Keratinocyte (primary cell): ENCODE results near the gene ROR1. TPM values are rescaled to one million over a fixed set of nuclear protein-coding genes. Genes with fewer than 3 reads are reported as not detected.

Source experiments
- DNase-seq: peaks from one replicate; pipeline ENCODE4 v3.0.0-alpha.2; 2011; ENCODE audit warnings: low read depth, missing footprints, low spot score
- FAIRE-seq: peaks from 2 replicates; lab custom pipeline; 2011; peaks lifted over from hg19 to GRCh38; lab: Jason Lieb, UNC
- H2AFZ ChIP-seq: 2 replicates; pipeline ENCODE4 v1.6.0; 2012; ENCODE audit warnings: low read length, control low read depth, inconsistent platforms; ENCODE audit not compliant: control insufficient read depth
- H3K27ac ChIP-seq: 2 replicates; pipeline ENCODE4 v1.5.1; 2011; ENCODE audit warnings: low read length; ENCODE audit not compliant: control insufficient read depth, insufficient read depth
- H3K27me3 ChIP-seq: 3 replicates; pipeline ENCODE4 v1.6.0; 2011; ENCODE audit warnings: low read length; ENCODE audit not compliant: control insufficient read depth, insufficient read depth; ENCODE audit errors: extremely low read depth
- H3K36me3 ChIP-seq, 2 experiments: 2 replicates in 1 of 2; 3 replicates in 1 of 2; pipeline ENCODE4 v1.5.1; 2011; ENCODE audit warnings: low read length in 2 of 2, mild to moderate bottlenecking in 1 of 2; ENCODE audit not compliant: control insufficient read depth in 2 of 2, insufficient read depth in 2 of 2; ENCODE audit errors: extremely low read depth in 1 of 2
- H3K4me1 ChIP-seq: 3 replicates; pipeline ENCODE4 v1.5.1; 2011; ENCODE audit warnings: low read length; ENCODE audit not compliant: control insufficient read depth, insufficient read depth; ENCODE audit errors: extremely low read depth
- H3K4me2 ChIP-seq: 3 replicates; pipeline ENCODE4 v1.6.0; 2011; ENCODE audit warnings: low read depth, low read length; ENCODE audit not compliant: control insufficient read depth, insufficient read depth; ENCODE audit errors: extremely low read depth
- H3K4me3 ChIP-seq, 3 experiments: fragments of 200-600 bp in 1 of 3; sonication (generic) in 1 of 3; 2 replicates in 2 of 3; 3 replicates in 1 of 3; pipeline ENCODE4 v1.5.1; 2011 to 2016; ENCODE audit warnings: low read length in 3 of 3, mild to moderate bottlenecking in 3 of 3, control low read depth in 2 of 3, inconsistent platforms in 1 of 3, low read depth in 1 of 3, mixed read lengths in 1 of 3, mixed run types in 1 of 3, moderate library complexity in 1 of 3; ENCODE audit not compliant: control insufficient read depth in 2 of 3, insufficient read depth in 2 of 3; ENCODE audit errors: extremely low read depth in 1 of 3
- H3K79me2 ChIP-seq: 2 replicates; pipeline ENCODE4 v1.6.0; 2012; ENCODE audit warnings: low read length; ENCODE audit not compliant: control insufficient read depth, insufficient read depth
- H3K9ac ChIP-seq: 3 replicates; pipeline ENCODE4 v1.6.0; 2011; ENCODE audit warnings: low read length; ENCODE audit not compliant: control insufficient read depth, insufficient read depth; ENCODE audit errors: extremely low read depth
- H3K9me1 ChIP-seq: 3 replicates; pipeline ENCODE4 v1.6.0; 2011; ENCODE audit warnings: low read length; ENCODE audit not compliant: control insufficient read depth, insufficient read depth; ENCODE audit errors: extremely low read depth
- H3K9me3 ChIP-seq: 2 replicates; pipeline ENCODE4 v1.5.1; 2012; ENCODE audit warnings: low read depth, low read length; ENCODE audit not compliant: control insufficient read depth
- H4K20me1 ChIP-seq: 3 replicates; pipeline ENCODE4 v1.6.0; 2011; ENCODE audit warnings: low read length; ENCODE audit not compliant: control insufficient read depth, insufficient read depth; ENCODE audit errors: extremely low read depth
- EZH2 ChIP-seq: IDR thresholded peaks from one replicate; pipeline ENCODE4 v1.6.1; 2012; ENCODE audit warnings: inconsistent platforms, mild to moderate bottlenecking, low read length, moderate library complexity
- dilution Hi-C: fragments of 300-500 bp; cut with MboI; formaldehyde crosslinking; loops from one replicate; pipeline ENCODE4 v1.7.0; 2020; ENCODE audit warnings: low sequenced_read_pairs; ENCODE audit not compliant: extremely low pct_ligation_motif_present
- polyA plus RNA-seq, 5 experiments: library from polyadenylated mRNA; depleted of rRNA in 3 of 5; stranded (reverse) in 3 of 5; stranded (forward) in 1 of 5; unstranded in 1 of 5; fragments of >200 nt; gene quantifications; 1 replicate in 1 of 5; 2 replicates in 3 of 5; 3 replicates in 1 of 5; pipeline versions ENCODE4 v1.2.1 to v1.2.3, GENCODE V29; 2011 to 2012; ENCODE audit warnings: missing spikeins in 2 of 5, low read depth in 1 of 5, low replicate concordance in 1 of 5
- TF ChIP-seq, protein P1 (sequence below), 3 experiments: IDR thresholded peaks in 1 of 3; conservative IDR thresholded peaks in 1 of 3; optimal IDR thresholded peaks in 1 of 3; 2 replicates in 2 of 3; 3 replicates in 1 of 3; pipeline versions ENCODE3 to v1.5.1; 2011; ENCODE audit warnings: low read length in 3 of 3, mild to moderate bottlenecking in 3 of 3, moderate library complexity in 2 of 3, control low read depth in 1 of 3, inconsistent platforms in 1 of 3; ENCODE audit not compliant: insufficient read depth in 2 of 3; ENCODE audit errors: extremely low read depth in 1 of 3

ROR1 gene
- polyA plus RNA-seq, 1 donor (not counting 4 experiments of a cell fraction or from before 2014, with no cell fraction given): 9.2 TPM

DNA sequence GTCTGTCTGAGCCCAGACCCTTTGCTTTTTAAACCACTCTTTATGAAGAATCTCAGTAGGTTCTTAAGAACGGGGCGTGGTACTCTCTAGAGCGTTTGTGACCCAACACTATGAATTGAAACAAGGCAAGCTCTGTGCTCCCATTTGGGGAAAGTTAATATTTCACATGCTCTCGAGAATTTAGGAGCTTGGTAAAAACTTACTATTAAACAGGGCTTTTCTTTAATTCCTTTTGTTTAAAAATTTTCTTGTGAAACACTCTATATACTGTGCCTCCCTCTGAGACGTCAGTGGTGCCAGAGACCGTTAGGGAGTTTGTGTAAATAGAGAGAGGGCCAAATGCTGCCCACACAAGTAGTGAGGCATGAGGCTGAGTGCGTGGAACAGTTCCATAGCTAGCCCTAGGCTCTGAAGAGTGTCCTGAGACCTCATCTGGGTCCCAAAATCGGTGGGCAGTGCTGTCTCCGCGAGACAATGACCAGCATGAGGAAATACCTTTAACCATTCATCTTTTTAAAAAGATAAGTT lies 144.7 kb downstream of the ROR1 start:
- no peak for DNase-seq
- Histone ChIP-seq H3K9ac (no peak overlapping the region), H3K9me1 (no peaks in the 10 kb centered on the region), H3K4me3 (no peak overlapping the region), H2AFZ (no peak overlapping the region), H3K79me2 (no peaks in the 10 kb centered on the region), H3K4me2 (no peak overlapping the region), H4K20me1 (no peaks in the 10 kb centered on the region), H3K9me3 (no peaks in the 10 kb centered on the region), H3K27me3 (no peaks in the 10 kb centered on the region), H3K4me1 (peaks cover 32% of the 10 kb centered on the region), H3K36me3 (no peaks in the 10 kb centered on the region), H3K27ac (no peak overlapping the region)
- TF ChIP-seq, protein P1, sequence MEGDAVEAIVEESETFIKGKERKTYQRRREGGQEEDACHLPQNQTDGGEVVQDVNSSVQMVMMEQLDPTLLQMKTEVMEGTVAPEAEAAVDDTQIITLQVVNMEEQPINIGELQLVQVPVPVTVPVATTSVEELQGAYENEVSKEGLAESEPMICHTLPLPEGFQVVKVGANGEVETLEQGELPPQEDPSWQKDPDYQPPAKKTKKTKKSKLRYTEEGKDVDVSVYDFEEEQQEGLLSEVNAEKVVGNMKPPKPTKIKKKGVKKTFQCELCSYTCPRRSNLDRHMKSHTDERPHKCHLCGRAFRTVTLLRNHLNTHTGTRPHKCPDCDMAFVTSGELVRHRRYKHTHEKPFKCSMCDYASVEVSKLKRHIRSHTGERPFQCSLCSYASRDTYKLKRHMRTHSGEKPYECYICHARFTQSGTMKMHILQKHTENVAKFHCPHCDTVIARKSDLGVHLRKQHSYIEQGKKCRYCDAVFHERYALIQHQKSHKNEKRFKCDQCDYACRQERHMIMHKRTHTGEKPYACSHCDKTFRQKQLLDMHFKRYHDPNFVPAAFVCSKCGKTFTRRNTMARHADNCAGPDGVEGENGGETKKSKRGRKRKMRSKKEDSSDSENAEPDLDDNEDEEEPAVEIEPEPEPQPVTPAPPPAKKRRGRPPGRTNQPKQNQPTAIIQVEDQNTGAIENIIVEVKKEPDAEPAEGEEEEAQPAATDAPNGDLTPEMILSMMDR (optimal IDR thresholded peaks at IDR 0.05 in 1 of 3, IDR thresholded peaks at IDR 0.05 in 1 of 3, conservative IDR thresholded peaks at IDR 0.05 in 1 of 3; ENCODE audit: extremely low read depth in 1 of 3, insufficient read depth in 2 of 3, low read length in 3 of 3): no peak
- TF ChIP-seq EZH2: no peak
- dilution Hi-C loops: no loop called here
- no peak for FAIRE-seq

DNA sequence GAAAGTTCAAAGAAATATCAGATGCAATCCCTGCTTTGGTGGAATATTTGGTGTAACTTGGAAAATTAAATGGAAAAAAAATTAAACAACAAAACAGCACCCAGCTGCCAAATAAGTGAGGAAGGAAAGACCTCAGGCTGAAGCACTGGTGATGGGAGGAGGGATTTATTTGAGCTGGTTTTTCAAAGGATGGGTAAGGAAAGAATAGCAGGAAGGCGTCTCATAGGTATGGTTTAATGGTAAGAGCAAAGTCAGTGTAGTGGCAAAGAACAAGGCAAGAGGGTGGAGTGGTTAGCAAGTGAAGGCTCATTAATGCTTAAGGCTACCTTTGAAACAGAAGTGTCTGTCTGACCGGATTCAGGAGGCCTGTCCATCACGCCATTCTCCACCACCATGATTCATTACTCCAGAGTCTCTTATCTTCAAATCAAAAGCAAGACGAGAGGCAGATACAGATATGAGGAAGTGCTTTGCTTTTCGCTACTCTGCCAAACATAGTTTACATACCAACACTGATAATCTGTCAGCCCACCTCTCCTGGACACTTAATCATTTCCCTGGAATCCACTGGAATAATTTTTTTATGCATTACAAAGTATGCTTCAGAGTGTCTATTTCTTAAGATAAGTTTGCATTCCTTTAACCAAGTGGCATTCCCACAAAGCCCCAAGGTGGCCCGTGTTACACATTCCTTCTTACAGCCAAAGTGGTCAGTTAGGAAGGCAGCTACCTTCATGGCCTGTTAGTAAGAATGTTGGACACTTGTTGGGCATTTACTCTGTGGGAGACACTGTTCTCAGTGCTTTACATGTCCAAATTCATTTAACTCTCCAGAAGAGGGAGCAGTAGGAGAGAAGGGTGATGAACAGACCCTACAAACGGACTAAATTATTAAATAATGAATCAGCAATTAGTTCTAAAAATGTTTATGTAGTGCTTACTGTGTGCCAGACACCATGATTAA lies 146.6 kb downstream of the ROR1 start:
- no peaks in the 10 kb centered on the region for H3K9me3 ChIP-seq
- peak; percentile 96 for FAIRE-seq
- peak overlapping the region; percentile 59 for H3K4me2 ChIP-seq
- peak overlapping the region; percentile 34 for H3K27ac ChIP-seq
- H3K9me1 ChIP-seq: no peaks in the 10 kb centered on the region
- peaks cover 22% of the 10 kb centered on the region for H3K4me1 ChIP-seq
- no peaks in the 10 kb centered on the region for H3K27me3 ChIP-seq
- H3K79me2 ChIP-seq: no peaks in the 10 kb centered on the region
- H3K4me3 ChIP-seq: peak overlapping the region in 2 of 3 experiments; percentile 3 to 11
- DNase-seq: peak; percentile 66
- H3K9ac ChIP-seq: no peak overlapping the region
- H2AFZ ChIP-seq: no peak overlapping the region
- no peaks in the 10 kb centered on the region for H3K36me3 ChIP-seq
- no peaks in the 10 kb centered on the region for H4K20me1 ChIP-seq
- TF ChIP-seq, protein P1 (optimal IDR thresholded peaks at IDR 0.05 in 1 of 3, IDR thresholded peaks at IDR 0.05 in 1 of 3, conservative IDR thresholded peaks at IDR 0.05 in 1 of 3; ENCODE audit: extremely low read depth in 1 of 3, insufficient read depth in 2 of 3, low read length in 3 of 3): peak; percentile 37 to 47 (median 39)
- TF ChIP-seq EZH2: no peak
- dilution Hi-C loops: no loop called here
